Brain microvascular endothelial cell (primary cell): ENCODE measurements around the gene PTF1A.

Source experiments
- DNase-seq: peaks from one replicate; pipeline ENCODE4 v3.0.0-alpha.2; 2020
- H3K27ac ChIP-seq: fragments of 250-450 bp; sonication (Bioruptor Pico); 2 replicates; pipeline ENCODE4 v1.5.1; 2020; ENCODE audit warnings: mild to moderate bottlenecking, moderate library complexity
- H3K27me3 ChIP-seq: fragments of 250-450 bp; sonication (Bioruptor Pico); replicated peaks from 2 replicates; pipeline ENCODE4 v1.5.1; 2020; ENCODE audit warnings: mild to moderate bottlenecking
- H3K36me3 ChIP-seq: fragments of 250-450 bp; sonication (Bioruptor Pico); replicated peaks from 2 replicates; pipeline ENCODE4 v1.5.1; 2020; ENCODE audit warnings: mild to moderate bottlenecking
- H3K4me3 ChIP-seq: 2 replicates; pipeline ENCODE4 v1.5.1; 2011; ENCODE audit warnings: low read depth, mild to moderate bottlenecking, control low read depth, low read length, moderate library complexity
- in situ Hi-C: cut with HindIII; loops from 2 replicates; pipeline ENCODE4 v1.10.0; 2017; ENCODE audit warnings: low sequenced_read_pairs, low pct_ligation_motif_present
- TF ChIP-seq, protein P1 (sequence below): IDR thresholded peaks from 2 replicates; pipeline ENCODE4 v1.5.1; 2011; ENCODE audit warnings: low read depth, mild to moderate bottlenecking, moderate library complexity, low read length, control low read depth, inconsistent platforms; ENCODE audit errors: missing control alignments

The PTF1A gene

DNA sequence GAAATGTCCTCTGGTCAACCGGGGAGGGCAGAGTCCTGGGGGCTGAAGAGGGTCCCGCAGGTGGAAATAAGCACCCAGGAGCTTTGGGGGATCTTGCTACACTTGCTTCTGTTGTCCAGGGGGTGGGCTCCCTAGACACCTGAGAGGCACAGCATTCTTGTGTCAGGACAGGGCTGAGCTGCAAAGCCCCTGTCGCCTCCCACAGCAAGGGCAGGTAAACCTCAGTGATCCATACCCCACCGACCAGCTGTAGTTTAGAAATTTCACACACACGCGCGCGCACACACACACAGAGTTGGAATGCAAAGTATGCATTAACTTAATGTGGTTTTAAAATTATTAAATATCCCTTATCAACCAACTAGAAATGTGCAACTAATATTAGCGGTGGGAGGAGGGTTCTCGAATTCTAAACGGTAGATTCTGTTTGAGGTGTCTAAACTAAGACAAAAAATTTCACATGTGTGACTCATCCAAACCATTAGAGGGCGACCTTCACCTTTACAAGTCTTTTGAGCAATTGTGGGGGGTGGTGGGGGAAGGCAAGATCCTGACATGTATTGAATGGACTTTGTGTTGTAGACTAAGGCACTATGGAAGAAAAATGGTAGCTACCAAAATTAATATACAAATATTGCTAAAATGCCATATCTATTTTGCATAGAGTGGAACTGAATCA lies 34.3 kb upstream of the PTF1A start:
- Histone ChIP-seq H3K27me3 (no peaks in the 10 kb centered on the region), H3K36me3 (no peaks in the 10 kb centered on the region), H3K4me3 (no peak overlapping the region), H3K27ac (no peak overlapping the region)
- peak; percentile 25 for DNase-seq
- TF ChIP-seq, protein P1, sequence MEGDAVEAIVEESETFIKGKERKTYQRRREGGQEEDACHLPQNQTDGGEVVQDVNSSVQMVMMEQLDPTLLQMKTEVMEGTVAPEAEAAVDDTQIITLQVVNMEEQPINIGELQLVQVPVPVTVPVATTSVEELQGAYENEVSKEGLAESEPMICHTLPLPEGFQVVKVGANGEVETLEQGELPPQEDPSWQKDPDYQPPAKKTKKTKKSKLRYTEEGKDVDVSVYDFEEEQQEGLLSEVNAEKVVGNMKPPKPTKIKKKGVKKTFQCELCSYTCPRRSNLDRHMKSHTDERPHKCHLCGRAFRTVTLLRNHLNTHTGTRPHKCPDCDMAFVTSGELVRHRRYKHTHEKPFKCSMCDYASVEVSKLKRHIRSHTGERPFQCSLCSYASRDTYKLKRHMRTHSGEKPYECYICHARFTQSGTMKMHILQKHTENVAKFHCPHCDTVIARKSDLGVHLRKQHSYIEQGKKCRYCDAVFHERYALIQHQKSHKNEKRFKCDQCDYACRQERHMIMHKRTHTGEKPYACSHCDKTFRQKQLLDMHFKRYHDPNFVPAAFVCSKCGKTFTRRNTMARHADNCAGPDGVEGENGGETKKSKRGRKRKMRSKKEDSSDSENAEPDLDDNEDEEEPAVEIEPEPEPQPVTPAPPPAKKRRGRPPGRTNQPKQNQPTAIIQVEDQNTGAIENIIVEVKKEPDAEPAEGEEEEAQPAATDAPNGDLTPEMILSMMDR, result peak; percentile 20
- in situ Hi-C loops, result no loop called here

DNA sequence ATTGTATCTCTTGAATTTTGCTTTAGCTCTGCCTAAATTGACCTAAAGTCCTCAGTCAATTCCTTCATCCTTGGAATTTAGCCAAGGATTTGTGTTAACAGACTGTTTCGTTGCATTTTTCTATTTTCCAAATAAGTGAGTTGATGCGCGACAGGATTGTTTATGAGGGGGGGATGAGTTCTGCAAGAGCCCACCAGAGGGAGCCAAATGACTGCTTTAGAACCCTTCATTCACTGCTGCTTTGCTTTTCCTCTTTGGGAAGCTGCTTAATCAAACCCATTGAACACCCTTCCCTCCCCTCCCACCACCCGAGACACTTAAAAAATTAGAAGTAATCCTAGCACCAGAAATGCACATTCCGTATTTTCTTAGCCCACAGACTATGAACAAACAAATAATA lies 33.7 kb upstream of the PTF1A start:
- in situ Hi-C loops, result no loop called here
- H3K36me3 ChIP-seq, result no peaks in the 10 kb centered on the region
- TF ChIP-seq, protein P1, result peak; percentile 91
- peak; percentile 47 for DNase-seq
- H3K27ac ChIP-seq, result no peak overlapping the region
- no peaks in the 10 kb centered on the region for H3K27me3 ChIP-seq
- no peak overlapping the region for H3K4me3 ChIP-seq

- Histone ChIP-seq H3K27me3 (peaks cover 34% of the 10 kb centered on the region), H3K27ac (no peak overlapping the region), H3K4me3 (no peak overlapping the region), H3K36me3 (no peaks in the 10 kb centered on the region)
- in situ Hi-C loops, result no loop called here
- DNase-seq, result peak; percentile 12
- TF ChIP-seq, protein P1, result no peak
Observed at GRCh38 chr10:23171232-23171876, 20.8 kb upstream of the PTF1A start.

DNA sequence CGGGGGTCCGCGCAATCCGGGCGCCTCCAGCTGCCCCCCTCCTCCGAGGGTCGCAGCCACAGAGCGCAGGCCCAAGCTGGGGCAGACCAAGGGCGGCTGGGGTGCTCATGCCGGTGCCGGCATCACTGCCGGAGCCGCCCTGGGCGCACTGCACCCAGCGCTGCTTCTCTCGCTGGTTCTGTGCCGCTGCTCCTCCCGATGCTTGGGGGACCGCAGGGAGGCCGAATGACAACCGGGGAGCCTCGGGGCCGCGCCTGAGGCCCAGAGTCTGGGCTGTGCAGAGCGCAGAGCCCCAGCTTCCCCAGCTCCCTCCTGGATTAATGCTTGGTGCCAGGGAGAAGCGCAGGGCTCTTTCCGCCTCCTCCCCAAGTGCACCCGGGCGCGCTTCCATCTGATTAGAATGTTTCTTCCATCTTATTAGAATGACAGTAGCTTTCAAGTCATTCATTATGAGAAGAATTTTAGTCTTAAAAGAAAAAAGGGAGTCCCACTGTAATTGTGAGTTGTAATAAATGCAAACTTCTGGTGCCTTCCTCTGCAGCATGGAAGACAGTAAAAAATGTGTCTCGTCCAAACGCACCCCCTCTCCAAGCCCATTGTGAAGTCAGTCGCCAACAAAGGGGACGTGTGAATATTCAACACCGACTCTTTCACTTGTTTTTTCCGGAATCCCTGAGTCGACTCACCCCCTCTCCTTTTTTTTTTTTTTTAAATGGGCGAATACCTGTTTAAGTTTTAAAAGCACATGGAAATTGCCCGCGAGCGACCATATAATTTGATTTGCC lies 19.5 kb upstream of the PTF1A start:
- Histone ChIP-seq H3K27ac (no peak overlapping the region), H3K36me3 (no peaks in the 10 kb centered on the region), H3K4me3 (no peak overlapping the region), H3K27me3 (peaks cover 34% of the 10 kb centered on the region)
- DNase-seq, result no peak
- in situ Hi-C loops, result no loop called here
- TF ChIP-seq, protein P1, result no peak

DNA sequence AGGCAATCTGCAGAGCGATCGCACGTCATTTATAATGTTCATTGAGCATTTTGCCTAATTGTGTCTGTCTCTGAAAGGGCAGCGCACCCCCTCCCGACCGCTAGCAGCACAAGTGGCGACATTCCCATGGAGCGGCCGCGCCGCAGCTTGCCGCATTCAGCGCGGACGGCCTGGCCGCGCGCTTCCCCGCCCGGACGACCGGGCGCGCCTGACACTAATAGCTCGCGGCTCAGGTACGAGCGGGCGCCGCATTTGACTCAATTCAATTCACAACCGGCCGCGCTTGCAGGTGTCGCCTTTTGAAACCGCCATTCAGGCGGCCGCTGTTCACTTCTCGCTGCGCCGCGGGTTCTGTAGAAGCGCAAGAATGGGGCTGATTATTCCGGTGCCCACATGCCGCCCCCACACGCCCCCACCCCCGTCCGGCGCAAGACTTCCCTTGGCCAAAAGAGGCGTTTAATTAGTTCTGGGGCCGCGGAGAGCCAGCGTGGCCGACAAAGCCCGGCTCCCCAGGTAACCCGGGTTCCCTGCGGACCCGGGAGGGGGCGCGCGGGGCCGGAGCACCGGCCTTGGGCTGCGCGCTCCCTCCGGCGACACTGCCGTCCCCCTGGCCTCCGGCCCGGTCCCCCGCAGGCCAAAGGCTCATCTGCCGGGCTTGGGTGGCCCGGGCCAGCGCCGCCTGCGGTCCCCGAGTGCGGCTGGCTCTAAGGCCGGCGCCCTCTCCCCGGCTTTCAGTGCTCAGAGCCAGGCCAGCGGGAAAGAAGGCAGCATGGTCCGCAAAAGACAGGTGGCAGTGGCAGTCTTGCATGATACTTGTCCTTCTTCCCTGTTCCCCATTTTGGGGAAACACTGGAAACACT lies 18.7 kb upstream of the PTF1A start:
- in situ Hi-C loops, result no loop called here
- no peak for DNase-seq
- Histone ChIP-seq H3K27me3 (peaks cover 34% of the 10 kb centered on the region), H3K4me3 (no peak overlapping the region), H3K27ac (no peak overlapping the region), H3K36me3 (no peaks in the 10 kb centered on the region)
- TF ChIP-seq, protein P1, result no peak
